ENCODE measurements around the gene PTGR2.
"Not testable (repeated sequence)": the region's sequence is repeated elsewhere in the genome, so short reads cannot be mapped to it uniquely, and the experiment has no call there.

PTGR2 gene

GRCh38 chr14:73886449-73887317 lies 35.1 kb downstream of the PTGR2 start, which contains the start of gene ZNF410:
Gene ZNF410, plus strand, starts transcription at chr14:73886859. Its CDS starts 5,317 bp downstream, at chr14:73892176.
- DNase-seq (ENCODE audit: low read depth, low spot score) = peak; percentile 86

GRCh38 chr14:73887318-73887616 lies 35.6 kb downstream of the PTGR2 start:
- DNase-seq (ENCODE audit: low read depth, low spot score) = no peak

GRCh38 chr14:73887694-73888459 lies 36.2 kb downstream of the PTGR2 start:
- no peak for DNase-seq (ENCODE audit: low read depth, low spot score)

- DNase-seq (ENCODE audit: low read depth, low spot score) = no peak
Observed at GRCh38 chr14:73888460-73888725, 36.8 kb downstream of the PTGR2 start.

- no peak for DNase-seq (ENCODE audit: low read depth, low spot score)
Observed at GRCh38 chr14:73888971-73889370, 37.3 kb downstream of the PTGR2 start.

- no peak for DNase-seq (ENCODE audit: low read depth, low spot score)
Observed at GRCh38 chr14:73889376-73889775, 37.7 kb downstream of the PTGR2 start.

- not testable (repeated sequence) for DNase-seq (ENCODE audit: low read depth, low spot score)
Observed at GRCh38 chr14:73894180-73894687, 42.6 kb downstream of the PTGR2 start.

GRCh38 chr14:73895939-73896338 lies 44.3 kb downstream of the PTGR2 start:
- DNase-seq (ENCODE audit: low read depth, low spot score) = no peak

GRCh38 chr14:73896521-73896920 lies 44.9 kb downstream of the PTGR2 start:
- DNase-seq (ENCODE audit: low read depth, low spot score) = no peak

- DNase-seq (ENCODE audit: low read depth, low spot score) = no peak
Observed at GRCh38 chr14:73903028-73903427, 51.4 kb downstream of the PTGR2 start.

GRCh38 chr14:73909681-73910080 lies 58.0 kb downstream of the PTGR2 start:
- no peak for DNase-seq (ENCODE audit: low read depth, low spot score)

- DNase-seq (ENCODE audit: low read depth, low spot score) = no peak
Observed at GRCh38 chr14:73913256-73913655, 61.6 kb downstream of the PTGR2 start.

- DNase-seq (ENCODE audit: low read depth, low spot score) = no peak
Observed at GRCh38 chr14:73916324-73916723, 64.7 kb downstream of the PTGR2 start.

GRCh38 chr14:73919457-73919856 lies 67.8 kb downstream of the PTGR2 start:
- DNase-seq (ENCODE audit: low read depth, low spot score) = not testable (repeated sequence)

GRCh38 chr14:73924337-73924736 lies 72.7 kb downstream of the PTGR2 start:
- no peak for DNase-seq (ENCODE audit: low read depth, low spot score)
